HG02970 (cell line): ENCODE data around the gene CEP126.

Source experiments
- ATAC-seq: cut with Tn5 transposase; IDR thresholded peaks from one replicate; pipeline ENCODE4 v1.9.1; 2021; ENCODE audit warnings: mild to moderate bottlenecking, moderate library complexity, moderate number of reproducible peaks; ENCODE audit not compliant: unreplicated experiment, low FRiP score

CEP126 gene

DNA sequence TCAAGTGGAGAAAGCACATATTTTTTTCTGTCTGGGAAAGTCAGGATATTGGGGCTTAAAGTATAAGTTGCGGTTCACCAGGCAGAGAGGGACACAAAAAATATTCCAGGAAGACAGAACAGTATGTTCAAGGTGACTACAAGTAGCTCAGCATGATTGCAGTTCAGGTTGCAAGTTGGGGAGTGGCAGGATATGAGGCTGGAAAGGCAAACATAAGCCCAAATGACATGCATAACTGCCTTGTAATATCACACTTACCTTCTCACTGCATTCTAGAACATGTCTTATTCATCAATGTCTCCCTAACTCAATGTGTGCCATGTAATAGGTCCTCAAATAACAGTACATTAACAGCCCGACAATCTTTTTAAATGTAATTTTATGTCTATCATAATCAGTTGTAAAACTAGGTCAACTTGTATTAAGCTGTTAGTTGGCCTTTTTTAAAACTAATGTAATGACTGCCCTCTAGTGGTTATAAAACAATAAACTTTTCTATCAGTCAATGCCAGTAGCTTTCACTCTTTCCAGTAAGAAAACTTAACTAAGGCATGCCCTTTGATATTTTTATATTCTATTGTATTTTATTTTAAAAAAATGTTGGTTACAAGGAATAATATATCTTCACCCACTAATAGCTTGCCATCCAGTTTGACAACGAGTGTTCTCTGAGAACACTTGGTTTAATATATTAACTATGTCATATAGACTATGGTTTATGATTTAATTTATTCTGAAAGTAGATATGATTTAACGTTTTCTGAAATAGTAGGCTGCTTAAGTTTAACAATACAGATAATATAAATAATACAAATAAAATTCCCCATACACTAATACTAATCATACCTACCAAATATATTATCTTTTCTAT, 93.0 kb downstream of the CEP126 start:
- ATAC-seq, result peak; percentile 73

DNA sequence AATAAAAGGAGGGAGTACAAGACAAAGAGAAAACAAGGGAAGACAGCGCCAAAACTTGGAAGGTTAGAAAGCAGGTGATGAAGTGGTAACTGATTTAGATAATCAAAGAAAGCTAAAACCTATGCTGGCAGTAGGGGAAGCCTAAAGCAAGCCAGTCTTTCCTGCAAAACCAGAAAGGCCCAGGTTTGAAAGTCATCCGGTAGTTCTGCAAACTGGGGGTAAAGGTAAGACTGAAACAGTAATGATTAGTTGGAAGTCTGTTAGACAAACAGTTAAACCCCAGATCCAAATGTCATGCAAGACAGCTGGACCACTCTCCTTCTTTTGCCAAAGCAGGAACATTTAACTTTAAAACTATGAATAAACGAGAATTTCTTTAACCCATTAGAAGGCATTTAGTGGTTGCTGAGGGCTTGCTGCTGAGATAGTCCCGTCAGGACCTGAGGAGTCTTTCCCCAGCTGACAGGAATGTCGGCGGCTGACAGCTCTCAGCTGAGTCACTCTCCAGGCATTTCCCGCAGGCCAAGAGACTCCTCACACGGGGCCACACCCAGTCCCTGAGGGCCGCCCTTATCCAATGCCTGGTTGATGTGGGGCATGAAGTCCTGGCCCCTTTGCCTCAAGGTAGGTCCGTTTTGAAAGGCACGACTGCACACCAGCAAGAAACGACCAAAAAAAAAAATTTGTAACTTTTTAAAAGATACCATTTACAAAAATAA, 96.1 kb downstream of the CEP126 start:
- no peak for ATAC-seq

DNA sequence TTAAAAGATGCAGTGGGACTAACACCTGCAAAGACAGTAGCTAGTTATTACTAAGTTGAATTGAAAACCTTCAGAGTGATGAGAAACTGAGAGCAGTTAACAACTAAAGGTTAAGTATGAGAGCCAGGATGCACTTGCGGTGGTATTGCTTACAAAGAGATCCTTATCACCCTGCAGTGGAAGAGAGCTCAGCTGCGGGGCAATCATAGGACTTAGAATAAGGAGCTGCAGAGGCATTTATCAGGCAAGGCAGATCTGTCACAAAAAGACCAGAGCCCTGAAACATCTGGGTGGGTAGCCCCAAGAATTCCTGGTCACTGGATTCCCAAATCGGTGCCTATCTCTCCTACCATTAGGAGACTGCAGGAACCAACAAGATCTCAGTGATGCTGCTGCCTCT, 98.1 kb downstream of the CEP126 start:
- ATAC-seq, result no peak

DNA sequence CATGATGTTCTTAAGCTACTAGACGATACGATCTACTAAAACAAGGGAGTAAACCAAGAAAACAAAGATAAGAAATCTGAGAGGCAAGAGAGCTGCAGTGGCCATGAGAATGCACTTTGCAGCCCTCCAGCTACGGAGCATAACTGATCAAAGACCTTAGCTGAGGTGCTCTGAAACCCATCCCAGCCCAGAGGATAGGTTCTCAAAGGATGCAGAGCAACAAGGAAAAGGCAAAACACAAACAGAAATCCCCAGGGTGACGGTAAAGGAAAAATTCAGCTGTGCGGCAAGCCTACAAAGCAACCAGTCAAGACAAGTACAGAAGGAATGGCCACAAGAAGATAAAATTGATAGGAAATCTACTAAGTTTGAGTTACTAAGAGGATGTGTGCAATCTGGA, 99.9 kb downstream of the CEP126 start:
- ATAC-seq, result no peak

DNA sequence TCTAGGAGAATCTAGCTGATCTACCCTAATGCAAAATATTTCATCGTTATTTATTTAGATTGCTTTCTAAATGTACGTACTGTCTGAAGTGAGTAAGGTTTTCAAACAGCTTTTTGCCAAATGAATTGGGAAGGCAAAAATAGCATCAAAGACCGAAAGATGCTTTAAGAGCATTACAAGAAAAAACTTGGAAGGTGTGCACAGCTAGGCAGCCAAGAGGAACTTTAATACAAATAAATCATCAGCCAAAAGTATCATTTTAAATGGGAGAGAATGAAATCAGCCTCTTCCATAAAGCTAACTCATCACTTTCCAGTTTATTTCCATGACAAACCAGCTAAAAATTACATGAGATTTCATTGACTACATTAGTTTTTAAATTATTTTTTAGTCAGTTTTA, 102.2 kb downstream of the CEP126 start:
- ATAC-seq, result no peak

DNA sequence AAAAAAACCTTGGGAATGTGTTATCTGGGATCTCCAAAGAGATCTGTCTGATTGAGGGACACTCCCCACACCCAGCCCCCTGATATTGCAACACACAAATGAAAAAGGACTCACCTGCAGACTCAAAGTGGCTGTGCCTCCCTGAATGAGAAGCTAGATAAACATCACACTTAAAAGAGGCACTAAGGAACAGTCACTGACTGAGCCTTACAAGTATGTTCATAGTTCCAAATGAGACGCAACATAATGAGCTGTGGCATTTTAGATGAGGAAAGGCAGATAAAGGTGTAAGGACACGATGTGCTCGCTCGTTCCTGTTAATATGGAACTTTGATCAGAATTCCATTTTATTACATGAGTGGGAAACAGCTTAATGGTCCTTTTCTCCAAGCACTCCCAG, 111.4 kb downstream of the CEP126 start:
- ATAC-seq, result no peak

DNA sequence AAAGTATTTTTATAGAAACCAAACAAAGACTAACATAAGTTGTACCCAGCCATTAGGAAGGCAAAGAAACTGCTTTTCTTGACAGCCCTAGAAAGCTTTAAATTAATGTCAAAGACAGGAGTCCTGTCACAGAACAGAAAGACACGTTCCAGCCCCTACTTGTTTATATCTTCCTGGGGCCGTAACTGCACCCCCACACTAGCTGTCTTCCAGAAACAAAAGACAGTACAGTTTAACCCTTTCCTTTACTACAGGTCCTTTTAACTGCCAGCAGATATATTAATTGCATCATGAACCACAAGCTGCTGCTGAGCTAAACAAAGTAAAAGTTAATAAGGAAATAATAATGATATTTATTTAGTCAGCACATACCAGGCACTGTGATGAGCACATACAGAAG, 112.1 kb downstream of the CEP126 start:
- ATAC-seq, result no peak

DNA sequence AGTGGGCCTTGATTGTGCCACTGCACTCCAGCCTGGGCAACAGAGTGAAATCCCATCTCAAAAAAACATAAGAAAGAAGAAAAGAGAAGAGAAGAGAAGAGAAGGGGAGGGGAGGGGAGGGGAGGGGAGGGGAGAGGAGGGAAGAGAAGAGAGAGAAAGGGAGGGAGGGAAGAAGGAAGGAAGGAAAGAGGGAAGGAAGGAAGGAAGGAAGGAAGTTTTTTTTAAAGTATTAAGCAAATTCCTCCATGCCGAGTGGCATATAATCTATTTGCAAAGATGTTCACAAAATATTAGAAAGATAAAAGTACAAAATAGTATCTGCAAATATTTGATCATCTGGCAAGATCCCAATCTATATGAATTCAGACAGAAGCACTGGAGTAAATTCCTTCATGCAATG, 121.9 kb downstream of the CEP126 start:
- ATAC-seq, result no peak

DNA sequence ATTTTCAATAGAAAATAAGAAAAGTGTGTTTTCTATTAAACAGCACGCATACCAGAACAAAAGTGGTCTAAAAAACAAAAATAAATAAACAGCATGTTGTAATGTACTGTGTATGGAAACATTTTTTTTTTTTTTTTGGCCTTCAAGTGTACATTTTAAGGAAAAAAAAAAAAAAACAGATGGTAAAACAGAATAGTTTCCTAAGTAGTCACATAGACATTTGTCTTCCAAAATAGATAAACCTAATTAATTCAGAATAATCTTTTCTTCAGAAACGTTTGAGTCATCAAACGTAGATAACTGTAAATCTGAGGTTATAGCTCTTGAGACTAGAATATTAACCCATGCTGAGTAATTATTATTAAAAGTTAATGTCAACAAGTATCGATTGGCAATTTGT, 132.0 kb downstream of the CEP126 start:
- ATAC-seq, result no peak

DNA sequence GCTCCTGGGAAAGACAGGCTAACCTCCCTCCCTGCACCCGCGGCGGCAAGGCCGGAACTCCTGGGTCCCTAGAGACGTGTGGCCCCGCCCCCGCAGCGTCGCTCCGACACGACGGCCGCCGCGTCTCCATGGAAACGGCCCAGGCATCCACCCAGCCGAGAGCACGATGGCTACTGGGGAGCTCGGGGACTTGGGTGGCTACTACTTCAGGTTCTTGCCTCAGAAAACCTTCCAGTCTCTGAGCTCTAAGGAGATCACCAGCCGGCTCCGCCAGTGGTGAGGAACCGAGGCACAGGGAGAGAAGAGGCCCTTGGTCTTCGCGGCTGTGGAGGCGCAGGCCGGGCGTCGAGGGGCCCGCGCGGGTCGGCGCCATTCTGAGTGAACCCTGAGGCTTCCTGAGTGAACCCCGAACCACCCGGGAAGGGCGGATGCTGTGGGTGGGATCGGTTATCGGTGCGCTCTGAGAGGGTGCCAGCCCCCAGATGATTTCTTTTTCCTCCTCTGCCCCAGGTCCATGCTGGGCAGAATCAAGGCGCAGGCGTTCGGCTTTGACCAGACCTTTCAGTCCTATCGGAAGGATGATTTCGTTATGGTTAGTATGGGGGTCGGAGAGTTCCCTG, 132.6 kb downstream of the CEP126 start, which contains the start of gene CFAP300:
TSS of gene CFAP300 (plus strand) at position 133 of the 620 bp plus-strand sequence. CDS start at position 167, 34 bp downstream.
- ATAC-seq, result no peak
